HG03439 (cell line): ENCODE data around the gene TOP3A.

Source experiments
- ATAC-seq: cut with Tn5 transposase; IDR thresholded peaks from one replicate; pipeline ENCODE4 v1.9.1; 2021; ENCODE audit warnings: mild to moderate bottlenecking, moderate library complexity; ENCODE audit not compliant: unreplicated experiment

TOP3A gene

DNA sequence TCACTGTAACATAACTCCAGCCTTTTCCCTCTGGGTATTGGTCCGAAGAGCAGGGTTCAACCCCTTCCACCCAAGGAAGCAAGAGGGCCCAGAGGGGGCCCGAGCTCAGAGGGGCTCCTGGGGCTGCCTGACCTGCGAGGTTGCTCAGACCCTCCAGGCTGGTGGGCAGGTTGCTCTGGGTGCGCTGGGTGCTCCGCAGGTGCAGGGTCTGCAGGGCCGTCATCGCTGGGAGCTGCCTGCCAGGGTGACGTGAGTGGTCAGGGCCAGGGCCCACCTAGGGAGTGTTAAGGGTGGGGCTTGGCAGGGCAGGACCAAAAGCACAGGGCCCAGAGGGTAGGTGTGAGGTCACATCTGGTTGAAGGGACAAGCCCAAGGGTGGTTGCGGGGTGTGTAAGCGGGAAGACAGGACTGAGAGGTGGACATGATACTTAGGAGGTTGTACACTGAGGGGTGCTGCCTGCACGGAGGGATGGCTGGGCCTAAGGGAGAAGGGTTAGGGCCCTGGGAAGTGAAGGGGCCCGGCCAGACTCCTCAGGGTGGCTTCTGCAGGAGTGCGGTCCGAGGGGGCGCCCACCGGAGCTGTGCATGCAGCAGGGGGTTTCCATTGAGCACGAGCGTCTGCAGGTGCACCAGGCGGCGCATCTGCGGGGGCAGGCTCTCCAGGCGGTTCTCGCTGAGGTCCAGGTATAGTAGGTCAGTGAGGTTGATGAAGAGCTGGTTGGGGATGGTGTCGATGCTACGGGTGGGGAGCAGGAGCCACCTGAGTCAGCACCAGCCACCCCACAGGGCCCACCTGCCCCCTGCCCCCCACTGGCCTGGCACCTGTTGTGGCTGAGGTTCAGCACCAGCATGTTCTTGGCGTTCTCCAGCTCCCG is 60.6 kb downstream of the TOP3A start:
- ATAC-seq = no peak

- ATAC-seq = no peak
Measured at GRCh38 chr17:18253187-18253884, 61.5 kb downstream of the TOP3A start.

DNA sequence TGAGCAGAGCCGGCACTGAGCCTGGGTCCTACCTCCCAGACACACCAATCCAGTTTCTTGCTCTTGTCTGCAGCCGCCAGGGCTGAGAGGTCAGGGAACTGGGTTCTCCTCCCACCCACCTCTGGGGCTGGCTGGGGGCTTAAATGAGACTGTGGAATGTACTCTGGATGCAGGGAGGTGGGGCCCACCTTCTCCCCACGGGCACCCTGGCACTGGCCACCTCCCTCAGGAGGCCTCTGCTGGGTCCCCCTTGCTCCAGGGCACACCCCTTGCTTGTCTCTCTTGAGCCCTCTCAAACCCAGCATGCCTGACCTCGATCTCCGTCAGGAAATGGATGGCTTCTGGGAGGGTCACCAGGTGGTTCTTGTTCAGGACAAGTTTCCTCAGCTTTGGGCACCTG is 62.6 kb downstream of the TOP3A start:
- no peak for ATAC-seq

DNA sequence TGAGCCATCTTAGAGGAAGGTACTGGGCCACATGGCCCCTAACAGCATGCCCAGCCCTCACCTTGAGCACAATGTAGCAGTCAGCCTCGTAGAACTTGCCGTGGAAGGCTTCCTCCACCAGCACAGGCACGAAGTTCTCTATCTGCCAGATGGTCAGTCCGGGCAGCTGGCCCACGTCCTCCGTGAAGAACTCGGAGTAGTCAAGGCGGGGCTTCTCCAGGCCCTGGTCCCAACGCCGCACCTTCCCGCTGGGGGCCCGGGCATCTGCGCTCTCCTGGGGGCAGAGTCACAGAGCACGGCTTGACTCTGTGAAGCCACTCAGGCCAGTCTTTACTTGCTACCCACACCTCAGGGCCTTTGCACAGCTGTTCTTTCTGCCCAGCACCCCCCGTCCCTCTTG is 63.6 kb downstream of the TOP3A start:
- no peak for ATAC-seq

DNA sequence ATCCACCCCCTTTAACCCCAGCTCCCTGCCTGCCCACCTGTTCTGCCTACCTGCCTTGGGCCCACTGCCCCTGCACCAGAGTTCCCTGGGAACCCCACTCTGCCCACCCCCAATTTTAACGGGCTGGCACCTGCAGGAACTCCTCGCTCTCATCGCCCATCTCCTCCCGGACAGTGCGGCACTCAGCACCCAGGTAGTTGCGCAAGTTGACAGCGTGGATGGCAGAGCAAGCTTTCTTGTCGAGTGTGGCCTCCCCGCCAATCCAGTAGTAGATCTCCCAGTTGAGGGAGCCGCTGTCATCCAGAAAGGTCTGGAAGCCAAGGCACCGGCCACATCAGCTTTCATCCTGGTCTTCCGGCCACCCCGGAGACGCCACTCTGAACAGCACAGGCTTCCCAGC is 64.1 kb downstream of the TOP3A start:
- ATAC-seq = no peak

DNA sequence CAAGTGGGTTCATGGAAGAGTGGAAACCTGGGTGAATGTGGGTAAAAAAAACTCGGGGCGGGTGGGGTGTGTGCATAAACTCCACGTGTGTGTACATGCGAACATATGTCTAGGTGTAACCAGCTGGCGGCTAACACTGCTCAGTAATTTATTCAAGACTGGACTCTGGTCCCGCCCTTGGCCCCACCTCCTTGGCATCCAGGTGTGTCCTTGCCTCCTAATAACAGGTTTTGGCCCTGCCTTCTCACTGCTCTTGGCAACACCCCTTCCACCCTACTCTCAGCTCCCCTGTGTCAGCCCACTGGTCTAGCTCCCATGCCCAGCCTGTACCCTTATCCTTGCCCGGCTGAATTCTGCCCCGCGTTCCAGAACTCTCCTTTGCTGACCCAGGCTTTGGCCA is 64.5 kb downstream of the TOP3A start:
- no peak for ATAC-seq

- no peak for ATAC-seq
Measured at GRCh38 chr17:18248811-18249210, 66.0 kb downstream of the TOP3A start.

DNA sequence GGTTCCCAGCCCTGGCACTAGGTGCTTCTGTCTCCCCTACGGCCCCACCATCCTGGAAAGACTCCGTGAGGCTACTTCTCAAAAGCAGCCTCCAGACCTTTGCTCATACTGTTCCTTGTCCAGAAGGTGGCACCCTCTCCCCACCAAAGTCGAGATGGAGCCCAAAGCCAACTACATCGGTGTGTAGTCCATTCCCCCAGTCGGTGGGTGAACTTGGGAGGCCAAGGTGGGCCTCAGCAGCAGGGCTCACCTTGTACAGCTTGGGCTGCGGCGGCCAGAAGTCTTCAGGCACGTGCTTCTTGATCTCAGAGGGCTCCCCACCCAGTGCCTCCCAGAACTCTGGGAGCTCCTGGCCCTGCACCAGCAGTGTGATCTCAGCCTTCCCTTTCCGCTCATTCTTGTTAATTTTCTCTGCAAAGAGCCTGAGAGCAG is 66.5 kb downstream of the TOP3A start:
- ATAC-seq = no peak

DNA sequence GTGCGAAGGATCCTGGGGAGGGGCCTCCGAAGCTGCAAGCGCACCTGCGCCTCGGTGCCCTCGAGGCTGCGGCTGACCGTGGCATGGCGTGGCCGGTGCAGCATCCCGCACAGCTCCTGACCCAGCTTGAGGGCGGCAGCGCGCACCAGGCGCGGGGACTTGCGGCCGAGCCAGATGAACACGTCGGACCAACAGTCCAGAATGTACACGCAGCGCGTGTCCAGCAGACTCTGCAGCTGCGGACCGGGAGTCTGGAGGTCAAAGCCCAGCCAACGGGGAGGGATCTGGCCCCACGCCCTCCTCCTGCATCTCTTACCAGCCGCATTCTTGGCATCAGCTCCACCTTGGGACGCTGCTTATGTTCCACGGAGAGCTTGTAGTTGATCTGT is 67.2 kb downstream of the TOP3A start:
- no peak for ATAC-seq

DNA sequence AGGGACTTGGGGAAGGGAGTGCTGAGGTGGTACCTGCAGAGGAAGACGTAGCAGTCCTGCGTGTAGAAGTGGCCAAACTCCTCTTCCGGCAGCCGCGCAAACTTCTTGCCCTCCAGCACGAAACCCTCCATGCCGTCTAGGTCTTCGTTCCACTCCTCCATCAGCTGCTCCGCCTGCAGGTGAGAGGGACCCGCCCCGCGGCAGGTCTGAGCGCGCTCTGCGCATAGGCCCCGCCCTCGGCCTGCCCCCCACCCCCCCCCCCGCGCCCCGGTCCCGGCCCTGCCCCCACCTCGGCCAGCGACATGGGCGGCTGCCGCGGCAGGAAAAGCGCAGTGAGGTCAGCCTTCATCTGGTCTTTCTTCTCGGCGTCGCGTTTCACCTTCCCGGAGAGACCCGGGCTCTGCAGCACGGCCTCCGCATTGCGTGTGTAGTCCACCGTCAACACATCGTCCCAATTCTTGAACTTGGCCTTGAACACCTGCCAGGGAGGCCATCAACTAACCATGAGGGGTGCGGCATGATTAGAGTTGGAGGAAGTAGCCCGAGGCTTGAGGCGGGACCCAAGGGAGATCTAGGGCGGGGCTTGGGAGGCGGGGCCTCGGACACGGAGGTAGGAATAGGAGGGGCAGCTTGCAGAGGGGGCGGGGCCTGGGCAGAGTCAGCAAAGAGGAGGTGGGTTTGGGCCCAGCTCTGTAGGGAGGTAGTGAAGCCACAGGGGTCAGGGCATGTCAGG is 67.7 kb downstream of the TOP3A start:
- no peak for ATAC-seq

DNA sequence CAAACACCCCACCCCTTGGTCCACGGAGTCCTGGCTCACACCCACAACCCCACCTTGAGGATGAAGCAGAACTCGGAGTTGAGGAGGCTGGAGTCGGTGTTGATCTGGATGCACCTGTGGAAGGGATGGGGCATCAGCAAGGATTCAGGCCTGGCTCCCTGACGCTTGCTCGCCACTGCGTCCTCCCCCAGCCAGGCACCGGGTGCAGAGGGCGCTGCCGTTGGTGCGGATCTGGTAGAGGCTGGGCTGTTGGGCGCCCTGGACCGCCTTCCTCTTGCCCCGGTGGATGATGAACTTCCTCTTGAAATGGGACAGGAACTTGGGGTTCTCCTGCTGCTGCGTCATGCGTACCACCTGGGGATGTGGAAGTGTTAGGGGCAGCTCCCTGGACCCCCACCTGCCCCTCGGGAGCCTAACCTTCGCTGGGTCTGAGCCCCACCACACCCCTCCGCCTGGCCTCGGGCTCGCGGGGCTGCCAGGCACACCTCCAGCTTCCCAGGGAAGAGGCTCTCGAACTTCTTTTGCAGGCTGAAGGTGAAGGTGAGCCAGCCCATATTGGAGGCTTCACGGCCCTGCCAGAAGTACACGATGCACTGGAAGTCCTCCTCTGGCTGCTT is 68.6 kb downstream of the TOP3A start:
- ATAC-seq = no peak

DNA sequence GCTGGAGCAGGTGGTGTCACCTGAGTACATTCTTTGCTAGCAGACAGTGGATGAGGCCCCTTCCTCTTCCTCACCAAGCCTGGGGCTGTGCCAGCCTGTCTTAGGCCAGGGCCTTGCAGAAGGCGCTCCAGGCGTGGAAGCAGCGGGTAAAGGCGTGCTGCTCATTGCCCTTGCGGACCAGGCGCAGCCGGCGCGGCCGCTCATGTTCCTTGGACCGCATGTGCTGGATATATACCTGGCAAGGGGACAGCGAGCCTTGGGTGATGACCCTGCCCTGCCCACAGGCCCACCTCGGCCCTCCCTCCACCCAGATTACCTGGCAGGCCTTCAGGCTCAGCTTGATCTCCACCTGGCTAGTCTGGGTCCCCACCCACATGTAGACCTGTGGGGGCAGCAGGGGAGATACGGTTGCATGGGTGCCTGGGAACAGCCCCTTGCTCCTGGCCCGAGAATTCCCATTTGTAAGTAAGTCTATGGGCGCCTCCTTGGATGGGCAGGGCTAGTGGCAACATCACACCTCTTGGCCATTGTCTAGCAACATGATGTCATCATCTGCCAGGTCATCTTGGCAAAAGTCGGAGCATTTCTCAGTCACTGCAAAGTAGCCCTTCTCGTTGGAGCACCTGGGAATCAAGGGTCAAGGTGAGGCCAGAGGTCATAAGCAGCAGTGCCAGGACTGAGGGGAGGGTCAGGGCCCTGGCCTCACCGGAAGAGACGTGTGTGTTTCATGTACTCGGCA is 69.6 kb downstream of the TOP3A start:
- no peak for ATAC-seq

GRCh38 chr17:18241229-18241871 is 73.4 kb downstream of the TOP3A start:
- ATAC-seq = no peak

DNA sequence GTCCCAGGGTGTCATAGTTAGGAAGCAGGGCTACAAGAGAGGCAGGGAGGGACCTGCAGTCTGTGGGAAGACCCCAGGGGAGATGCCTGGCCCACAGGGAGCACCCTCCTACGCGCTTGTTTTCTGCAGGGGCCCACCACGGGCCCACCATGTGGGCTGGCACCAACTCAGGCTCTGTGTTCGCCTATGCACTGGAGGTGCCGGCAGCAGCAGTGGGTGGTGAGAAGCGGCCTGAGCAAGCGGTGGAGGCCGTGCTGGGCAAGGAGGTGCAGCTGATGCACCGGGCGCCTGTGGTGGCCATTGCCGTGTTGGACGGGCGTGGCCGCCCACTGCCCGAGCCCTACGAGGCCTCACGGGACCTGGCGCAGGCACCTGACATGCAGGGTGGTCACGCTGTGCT is 74.3 kb downstream of the TOP3A start:
- no peak for ATAC-seq

DNA sequence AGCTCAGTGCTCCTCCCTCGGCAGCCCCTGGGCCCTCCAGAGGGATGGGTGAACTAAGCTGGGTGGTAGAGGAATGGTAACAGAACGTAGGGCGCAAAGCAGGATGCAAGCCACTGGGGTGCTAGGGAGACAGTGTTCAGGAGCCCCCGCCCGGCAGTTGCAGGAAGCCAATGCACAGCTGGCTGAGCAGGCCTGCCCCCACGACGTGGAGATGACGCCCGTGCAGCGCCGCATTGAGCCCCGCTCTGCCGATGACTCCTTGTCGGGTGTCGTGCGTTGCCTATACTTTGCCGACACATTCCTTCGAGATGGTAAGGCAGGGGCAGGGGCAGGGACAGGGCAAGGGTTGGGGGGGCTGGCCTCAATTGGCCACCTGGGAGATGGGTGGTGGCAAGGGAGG is 76.5 kb downstream of the TOP3A start:
- ATAC-seq = no peak

- no peak for ATAC-seq
Measured at GRCh38 chr17:18237461-18237860, 77.3 kb downstream of the TOP3A start.

DNA sequence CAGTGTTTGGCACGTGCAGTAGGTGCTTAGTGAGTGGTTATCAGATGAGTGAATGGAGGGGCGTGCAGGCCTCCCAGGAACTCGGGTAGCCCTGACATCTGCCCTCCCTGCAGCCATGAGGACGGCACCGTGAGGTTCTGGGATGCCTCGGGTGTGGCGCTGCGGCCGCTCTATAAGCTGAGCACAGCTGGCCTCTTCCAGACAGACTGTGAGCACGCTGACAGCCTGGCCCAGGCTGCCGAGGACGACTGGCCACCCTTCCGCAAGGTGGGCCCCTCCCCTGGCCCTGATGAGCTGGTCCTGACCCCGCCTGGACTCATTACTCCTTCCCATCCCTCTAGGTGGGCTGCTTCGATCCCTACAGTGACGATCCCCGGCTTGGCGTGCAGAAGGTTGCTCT is 78.3 kb downstream of the TOP3A start:
- no peak for ATAC-seq

DNA sequence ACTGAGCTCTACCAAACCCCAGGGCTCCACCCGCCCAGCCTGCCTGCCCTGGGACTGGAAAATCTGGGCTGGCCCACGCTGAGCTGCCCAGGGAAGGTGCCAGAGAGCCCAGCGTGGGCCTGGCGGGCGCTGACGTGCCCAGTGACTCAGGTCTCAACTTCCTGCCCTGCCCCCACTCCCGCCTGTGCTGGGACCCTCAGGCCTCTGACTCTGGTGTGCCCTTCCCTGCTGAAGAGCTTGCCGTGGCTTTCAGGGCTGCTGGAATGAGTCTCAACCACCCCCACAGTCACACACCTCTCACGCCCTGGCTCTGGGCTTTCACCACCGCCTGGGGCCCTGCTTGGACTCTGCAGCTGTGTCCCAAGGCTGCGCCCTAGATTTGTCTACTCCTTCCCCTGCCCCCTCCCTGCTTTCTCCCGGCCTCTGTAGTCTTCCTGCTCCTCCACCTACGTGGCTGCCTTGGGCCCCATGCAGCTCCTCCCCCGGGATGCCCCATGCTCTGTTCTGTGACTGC is 79.0 kb downstream of the TOP3A start:
- no peak for ATAC-seq

GRCh38 chr17:18234853-18235380 is 79.9 kb downstream of the TOP3A start:
- no peak for ATAC-seq
